C1 segment of cervical spinal cord (tissue), 14 donors: ENCODE measurements around the gene CIDEA.
"Not testable (repeated sequence)": the region's sequence is repeated elsewhere in the genome, so short reads cannot be mapped to it uniquely, and the experiment has no call there.

Experiments
- DNase-seq, 14 donors: peaks; one replicate each; lab custom pipeline; 2025; lab: John Stamatoyannopoulos, UW

Gene CIDEA

DNA sequence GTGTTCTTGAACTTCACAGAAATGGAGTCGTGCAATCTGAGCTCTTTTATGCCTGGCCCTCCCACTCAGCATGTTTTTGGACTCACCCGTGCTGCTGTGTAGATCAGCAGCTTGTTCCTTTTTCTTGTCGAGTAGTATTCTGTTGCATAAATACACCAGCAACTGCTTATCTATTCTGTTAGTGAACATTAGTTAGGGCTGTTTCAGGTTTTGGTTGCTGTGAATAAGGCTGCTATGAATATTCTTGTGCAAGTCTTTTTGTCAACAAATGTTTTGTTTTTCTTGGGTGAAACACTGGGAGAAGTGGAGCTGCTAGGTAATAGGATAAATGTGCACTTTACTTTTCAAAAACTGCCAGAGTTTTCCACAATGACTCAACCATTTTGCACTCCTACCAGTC is 15.3 kb upstream of the CIDEA start:
- no peak for DNase-seq

DNA sequence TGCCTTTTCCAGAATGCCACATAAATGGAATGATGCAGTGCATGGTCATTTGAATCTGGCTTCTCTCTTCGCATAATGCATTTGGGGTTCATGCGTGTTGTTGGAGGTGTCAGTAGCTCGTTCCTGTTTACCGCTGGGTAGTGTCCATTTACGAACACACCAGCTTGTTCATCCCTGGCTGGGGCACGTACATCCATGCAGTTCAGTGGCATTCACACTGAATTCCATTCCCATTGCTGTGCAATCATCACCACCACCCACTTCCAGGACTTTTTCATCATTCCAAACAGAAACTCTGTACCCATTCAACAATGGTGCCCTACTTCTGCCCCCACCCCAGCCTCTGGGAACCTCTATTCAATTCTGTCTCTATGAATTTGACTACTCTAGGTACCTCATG is 14.7 kb upstream of the CIDEA start:
- DNase-seq = no peak

DNA sequence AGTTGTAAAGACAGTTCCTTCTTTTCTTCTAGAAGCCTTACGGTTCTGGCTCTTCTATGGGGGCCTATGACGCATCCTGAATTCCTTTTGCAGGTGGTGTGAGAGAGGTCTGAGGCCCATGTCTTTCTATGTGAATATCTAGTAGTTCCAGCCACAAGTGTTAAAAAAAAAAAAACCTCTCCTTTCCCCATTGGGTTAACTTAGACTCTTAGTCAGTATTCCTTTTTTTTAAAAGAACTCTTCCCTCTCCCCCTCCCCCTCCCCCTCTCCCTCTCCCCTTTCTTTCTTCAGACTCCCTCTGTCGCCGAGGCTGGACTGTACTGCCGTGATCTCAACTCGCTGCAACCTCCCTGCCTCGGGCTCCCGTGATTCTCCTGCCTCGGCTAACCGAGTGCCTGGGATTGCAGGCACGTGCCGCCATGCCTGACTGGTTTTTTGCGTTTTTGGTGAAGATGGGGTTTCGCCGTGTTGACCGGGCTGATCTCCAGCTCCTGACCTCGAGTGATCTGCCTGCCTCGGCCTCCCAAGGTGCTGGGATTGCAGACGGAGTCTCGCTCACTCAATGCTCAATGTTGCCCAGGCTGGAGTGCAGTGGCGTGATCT is 11.4 kb upstream of the CIDEA start:
- no peak for DNase-seq

DNA sequence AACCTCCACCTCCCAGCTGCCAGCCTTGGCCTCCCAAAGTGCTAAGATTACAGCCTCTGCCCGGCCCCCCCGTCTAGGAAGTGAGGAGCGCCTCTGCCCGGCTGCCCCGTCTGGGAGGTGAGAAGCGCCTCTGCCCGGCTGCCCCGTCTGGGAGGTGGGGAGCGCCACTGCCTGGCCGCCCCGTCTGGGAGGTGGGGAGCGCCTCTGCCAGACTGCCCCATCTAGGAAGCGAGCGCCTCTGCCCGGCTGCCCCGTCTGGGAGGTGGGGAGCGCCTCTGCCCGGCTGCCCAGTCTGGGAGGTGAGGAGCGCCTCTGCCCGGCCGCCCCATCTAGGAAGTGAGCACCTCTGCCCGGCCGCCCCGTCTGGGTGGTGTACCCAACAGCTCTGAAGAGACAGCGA is 10.9 kb upstream of the CIDEA start:
- not testable (repeated sequence) for DNase-seq

DNA sequence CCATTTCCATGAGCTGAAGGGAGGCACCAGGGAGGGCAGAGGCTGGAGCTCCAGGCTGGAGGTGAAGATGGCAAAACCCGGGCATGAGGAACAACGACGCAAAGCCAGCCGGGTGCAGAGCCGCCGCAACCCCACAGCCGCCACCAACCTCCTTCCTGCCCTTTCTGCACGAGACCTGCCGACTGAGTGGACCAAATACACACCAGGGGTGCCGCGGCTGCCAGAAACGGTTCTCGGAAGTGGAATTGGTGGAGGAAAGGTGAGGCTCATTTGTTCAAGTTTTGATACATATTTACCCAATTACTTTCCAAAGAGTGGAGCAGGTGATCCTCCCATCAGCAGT is 8.4 kb upstream of the CIDEA start:
- no peak for DNase-seq

DNA sequence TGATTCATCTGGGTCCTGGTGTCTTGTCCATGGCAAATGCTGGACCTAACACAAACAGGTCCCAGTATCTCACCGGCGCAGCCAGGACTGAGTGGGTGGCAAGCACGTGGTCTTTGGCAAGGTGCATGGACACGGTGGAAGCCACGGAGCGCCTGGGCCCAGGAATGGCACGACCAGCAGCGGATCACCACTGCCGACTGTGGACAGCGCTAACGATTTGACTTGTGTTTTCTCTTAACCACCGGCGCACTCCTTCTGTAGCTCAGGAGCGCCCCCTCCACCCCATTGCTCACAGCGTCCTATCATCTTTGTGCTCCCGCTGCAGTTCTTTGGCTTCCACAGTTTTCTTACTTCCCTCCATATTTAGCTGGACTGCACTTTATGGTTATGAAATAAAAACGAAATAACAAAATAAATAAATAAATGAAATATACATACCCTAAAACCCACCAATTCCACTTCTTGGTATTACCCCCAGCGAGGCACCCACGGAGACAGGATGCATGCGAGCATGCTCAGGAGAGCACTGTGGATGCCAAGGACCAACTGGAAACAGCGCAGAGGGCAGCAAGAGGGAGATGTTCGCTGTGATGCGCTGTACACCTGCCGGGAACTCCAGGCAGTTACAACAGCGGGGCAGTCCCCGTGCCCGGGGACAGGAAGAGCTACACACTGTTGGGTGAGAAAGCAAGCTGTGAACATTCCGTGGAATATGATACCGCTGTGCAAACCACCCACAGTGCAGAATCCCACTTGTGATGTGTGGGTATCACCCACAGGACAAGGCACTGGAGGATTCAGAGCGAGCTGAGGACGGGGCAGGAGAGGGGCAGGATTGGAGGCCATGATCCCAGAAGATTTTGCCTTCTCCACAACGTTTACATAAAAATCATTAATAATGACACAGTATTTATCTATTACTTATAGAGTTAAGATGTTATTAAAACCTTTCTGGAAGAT is 7.0 kb upstream of the CIDEA start:
- no peak for DNase-seq

DNA sequence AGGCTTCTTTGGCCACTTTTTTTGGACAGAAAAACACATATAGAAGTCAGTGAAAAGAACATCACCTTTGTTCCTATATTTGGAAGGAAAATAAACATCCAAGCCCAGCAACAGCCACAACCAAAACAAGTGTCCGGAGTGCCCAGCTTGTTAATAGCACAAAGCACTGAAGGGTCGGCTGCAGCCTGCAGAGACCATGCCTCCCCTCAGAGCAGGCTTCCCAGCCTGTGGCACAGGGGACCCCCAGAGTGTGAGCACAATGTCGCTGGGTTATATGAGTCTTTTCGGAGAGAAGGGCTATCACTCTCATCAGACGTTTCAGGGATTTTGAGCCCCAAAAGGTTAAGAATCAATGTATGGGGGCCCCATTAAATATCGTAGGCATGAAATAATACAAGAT is 6.2 kb upstream of the CIDEA start:
- DNase-seq = no peak

DNA sequence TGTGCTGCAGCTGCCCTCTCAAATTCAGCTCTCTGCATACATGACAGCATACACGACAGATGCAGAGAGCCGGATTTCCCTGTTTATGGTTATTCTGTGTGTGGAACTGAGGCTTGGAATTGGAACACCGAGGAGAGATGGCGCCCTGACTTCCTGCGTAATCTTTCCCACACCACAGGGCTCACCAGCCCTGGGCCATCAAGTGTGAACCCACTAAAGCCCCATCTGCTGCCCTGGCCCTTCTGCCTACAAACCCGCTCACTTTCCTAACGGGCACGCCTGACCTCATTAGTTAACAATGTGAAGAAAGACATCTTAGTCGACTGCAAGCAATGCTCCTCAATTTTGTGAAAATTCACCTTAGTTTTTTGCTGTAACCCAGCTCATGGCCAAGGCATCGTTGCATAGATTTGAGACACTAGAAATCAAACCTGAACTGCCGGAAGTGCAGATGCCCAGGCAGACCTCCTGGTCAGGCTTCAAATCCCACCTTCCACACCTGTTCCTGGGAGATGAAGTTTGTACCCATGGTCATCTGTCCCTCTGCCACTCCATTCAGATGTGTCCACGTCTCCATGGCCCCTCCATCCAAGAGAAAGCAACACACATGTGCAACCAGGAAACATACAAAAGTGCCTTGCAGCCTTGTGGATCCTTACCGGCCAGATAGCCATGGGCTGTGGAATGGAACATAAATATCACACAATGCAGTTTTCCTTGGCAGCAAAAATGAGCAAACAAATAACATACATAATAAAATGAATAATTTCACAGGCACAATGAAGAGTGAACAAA is 5.0 kb upstream of the CIDEA start:
- DNase-seq = no peak

DNA sequence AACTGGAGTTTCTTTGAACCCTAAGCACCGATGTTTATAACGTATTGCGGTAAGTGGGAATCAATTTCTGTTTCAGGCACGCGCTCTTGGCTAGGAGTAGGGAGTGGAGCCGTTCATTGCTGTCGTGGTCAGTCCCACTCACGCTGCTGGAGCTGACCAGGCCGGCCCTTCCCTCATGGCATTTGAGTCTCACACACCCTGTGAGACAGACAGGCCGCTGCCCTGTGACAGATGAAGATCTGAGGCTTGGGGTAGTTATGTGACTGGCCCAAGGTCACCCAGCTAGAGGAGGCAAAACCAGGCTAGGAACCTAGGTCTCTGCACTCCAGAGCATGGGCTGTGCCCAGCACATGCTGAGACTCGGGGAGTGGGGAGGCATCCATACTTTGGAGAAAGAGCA is 2.9 kb upstream of the CIDEA start:
- no peak for DNase-seq

DNA sequence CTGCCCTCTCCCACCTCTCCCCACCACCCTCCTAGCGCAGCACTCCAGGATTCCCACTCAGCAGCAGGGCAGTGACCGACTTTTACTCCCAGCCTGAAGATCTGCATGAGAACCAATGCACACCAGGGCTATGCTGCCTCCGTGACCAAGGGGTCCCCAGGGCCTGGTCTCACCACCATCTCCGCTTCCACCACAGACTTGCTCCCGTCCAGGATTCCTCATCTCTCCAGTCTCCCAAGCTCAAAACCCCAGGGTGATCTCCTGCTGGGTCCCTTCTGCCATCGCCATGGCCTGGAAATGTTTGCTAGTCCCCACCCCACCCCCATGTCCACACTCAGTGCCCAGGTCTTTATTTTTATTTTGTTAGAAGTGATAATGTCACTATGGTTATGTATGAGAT is 2.1 kb upstream of the CIDEA start:
- no peak for DNase-seq

DNA sequence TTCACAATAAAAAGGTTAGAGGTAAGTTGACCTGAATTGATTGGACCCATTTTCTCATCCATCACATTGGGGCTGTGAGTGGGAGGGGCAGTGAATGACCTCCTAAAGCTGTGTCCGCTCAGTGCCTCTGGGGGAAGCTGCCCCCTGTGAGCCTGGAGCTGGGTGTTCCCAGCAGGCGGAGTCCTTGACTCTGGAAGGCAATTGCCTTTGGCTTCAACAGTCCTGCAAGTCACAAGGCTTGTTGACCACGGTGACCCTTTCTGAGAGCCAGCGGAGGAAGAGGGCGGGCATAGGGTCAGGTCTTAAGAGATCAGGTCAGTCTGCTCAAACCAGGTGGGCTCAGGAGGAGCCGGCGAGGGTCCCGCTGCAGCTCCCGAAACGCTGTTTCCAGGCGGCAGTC is 1.1 kb upstream of the CIDEA start:
- DNase-seq = no peak

DNA sequence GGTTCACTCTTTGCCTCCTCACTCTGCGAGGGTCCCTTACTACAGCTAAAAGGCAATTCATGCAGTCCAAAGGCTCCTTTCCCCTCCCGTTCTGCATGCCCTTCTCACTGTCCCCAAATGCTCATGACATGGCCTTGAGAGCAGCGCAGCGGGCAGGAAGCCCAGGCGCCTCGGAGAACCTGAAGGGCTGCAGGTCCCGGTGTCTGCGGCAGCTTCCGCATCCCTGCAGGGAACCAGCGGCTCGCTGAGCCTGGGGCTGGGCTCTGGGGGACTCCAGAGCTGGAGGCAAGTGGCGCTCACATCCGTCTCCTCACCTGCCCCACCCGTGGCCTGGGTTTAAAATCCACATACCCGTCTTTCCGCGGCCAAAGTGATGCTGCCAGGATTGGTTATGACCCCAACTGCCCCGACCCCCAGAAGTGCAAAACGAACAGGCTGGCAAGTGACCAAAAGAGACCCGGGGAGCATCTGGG is 462 bp upstream of the CIDEA start:
- no peak for DNase-seq

DNA sequence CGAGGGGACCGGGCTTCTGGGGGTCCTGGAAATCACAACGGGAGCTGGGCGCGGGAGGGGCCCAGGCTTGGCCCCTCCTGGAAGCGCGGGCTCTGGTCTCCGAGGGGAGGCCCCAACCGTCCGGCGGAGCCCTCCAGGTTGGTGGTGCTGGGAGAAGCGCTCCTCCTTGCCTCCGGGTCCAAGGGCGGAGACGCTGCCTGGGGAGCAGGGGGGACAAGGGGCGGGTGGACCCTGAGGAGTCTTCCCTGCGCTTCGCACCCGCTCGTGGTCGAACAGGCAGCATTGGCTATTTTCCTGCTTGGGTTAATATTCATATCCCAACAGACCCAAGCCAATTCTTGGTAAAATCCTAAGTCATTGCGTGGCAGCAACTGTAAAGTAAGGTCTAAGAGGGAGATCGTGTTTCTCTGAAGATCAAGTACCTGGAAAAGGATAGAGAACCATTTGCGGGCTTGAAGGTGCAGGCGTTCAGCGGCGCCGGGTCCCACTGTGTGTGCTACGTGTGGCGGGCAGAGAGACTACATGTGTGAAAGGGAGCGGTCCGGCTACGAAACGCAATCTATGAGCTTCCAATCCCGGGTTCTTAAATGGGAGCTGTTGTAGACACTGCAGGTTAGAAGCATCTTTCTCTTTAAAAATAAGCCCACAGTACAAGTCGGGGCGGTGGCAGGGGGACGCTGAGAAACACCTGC is 805 bp downstream of the CIDEA start:
- no peak for DNase-seq

DNA sequence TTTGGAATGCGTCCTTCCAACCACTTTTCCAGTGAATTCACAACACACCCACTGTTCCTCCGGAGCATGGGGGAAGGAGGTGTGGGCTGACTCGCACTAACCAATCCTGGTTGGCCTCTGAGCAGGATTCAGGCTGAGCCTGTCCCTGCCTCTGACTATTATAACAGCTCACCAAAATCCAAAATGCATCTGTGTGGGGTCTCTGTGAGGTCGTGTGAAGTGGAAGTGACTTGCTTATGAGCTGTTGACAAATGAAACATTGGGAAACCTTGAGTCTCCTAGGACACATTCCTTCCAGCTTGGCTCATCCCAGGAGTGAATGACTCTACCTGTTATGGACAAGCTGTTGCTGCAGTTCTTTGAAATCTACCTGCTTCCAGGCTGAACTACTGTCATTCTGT is 1.5 kb downstream of the CIDEA start:
- no peak for DNase-seq

DNA sequence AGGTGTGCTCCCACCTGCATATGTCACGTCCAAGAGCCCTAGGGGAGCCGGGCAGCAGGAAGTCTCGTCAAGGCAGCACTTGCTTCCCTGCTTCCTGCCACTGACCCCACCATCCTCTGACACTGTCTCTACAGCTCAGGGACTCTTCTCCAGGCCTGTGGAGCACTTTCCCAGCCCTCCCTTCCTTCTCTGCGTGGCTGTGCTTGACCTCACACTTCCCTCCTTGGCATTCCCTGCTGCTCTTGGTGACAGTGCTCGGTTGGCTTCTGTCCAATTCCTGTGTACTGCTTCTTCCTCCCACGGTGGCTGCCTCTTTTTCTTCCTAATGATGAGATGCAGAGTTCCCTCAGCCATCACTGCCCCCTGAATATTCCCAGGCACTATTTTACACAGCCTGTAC is 2.8 kb downstream of the CIDEA start:
- DNase-seq = no peak

DNA sequence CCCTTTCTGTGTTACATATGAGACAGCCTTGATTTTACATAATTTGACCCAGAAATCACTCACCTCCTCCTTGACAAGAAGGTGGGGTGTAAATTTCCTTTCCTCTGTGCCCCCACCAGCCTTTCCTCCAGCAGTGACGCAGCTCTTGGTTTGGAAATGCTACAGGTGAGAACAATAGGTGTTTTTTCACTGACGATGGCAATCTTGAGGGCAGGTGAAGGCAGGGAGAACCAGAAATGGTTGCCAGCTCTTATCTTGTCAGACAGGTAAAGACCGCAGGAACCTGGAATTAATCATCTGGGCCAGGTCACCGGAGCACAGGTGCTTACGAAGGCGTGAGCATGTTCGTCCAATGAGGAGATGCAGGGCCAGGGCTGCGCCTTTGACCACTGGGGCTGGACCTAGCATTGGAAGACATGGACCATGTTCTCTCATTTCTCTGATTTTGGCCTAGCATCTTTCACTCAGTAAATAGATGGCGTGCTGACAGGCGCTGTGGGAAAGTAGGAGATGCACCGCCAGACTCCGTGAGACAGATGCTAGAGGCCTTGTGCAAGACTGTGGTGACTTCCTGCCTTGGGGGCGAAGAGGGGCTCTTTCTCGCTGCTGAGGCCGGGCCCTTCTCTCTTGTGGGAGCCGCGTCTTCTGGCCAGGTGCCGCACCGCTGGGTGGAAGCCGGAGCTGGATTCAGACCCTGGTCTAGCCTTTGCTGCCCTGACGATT is 4.0 kb downstream of the CIDEA start:
- DNase-seq = no peak

DNA sequence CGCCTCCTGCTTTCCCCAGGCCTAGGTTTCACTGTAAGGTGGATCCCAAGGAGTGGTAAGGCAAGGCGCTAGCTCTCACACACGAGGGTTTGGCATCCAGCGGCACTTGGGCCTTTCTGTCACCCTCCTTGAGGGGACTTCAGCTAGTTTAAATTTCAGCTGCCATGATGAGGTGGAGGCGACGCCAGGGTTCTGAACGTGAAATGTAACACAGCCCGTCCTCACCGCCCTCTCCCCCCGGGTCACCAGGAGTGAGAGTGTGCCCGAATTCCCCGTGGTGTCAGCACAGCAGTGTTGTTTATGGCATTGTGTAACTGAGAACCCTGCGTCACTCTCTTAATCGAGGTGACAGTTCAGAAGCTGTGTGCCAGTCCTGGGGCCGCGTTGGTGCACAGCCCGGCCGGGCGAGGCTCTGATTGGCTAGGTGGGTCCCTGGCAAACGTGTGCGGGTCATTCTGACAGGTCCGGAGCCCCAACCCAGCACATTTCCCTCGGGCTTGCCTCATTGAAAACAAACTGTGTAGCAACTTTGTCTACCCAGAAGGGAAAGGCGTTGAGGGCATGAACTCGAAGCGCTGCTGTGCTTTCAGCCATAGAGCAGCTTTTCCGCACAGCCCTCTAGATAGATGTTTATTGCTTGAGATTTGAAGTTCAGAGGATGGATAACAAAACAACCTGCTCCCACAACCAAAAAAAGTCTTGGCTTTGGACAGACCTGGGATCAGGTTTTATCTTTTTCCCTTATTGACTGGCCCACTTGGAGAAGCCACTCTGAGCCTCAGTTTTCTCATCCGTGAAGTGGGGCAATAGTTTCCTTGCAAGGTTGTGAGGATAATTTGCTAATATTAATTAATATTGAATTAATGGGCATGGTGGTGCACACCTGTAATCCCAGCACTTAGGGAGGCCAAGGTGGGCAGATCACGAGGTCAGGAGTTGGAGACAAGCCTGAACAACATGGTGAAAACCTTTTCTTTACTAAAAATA is 4.9 kb downstream of the CIDEA start:
- DNase-seq = no peak

DNA sequence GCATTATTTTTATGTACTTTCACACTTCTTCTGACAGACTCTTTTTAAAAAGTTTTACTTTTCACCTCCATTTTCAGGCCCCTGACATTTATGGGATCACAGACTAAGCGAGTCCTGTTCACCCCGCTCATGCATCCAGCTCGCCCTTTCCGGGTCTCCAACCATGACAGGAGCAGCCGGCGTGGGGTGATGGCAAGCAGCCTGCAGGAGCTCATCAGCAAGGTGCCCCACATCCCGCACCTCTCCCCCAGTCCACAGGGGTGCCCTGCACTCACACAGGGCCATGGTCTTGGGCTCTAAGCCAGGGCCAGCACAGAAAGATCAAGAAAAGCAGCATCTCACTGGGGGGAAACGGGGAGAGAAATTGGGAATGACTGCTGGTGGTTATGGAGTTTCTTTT is 8.6 kb downstream of the CIDEA start:
- no peak for DNase-seq

DNA sequence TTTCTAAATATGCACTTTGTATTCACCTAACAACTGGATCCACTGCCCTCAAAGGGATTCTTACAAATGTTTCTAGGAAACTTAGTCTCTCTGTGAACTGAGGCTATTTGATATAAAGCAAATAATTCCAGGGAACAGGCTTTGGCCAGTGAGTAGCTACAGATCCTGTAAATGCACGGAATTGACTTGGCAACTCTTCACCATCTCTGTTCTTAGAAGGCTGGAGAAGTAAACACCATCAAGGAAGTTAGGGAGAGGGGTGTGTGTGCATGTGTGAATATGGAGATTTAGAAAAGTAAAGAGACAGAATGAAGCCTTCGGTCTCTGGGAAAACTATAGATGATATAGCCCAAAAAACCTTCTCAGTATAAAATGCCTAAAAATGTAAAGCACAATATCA is 10.7 kb downstream of the CIDEA start:
- DNase-seq = no peak
